SH-SY5Y (cell line): ENCODE data around the gene BCKDHA.

Experiments
- GATA2 ChIP-seq: IDR thresholded peaks from 2 replicates; pipeline ENCODE4 v1.6.1; 2011; ENCODE audit warnings: mild to moderate bottlenecking, low read depth, low read length
- GATA3 ChIP-seq: IDR thresholded peaks from 2 replicates; pipeline ENCODE4 v1.6.1; 2011; ENCODE audit warnings: low read depth, mild to moderate bottlenecking, low read length, moderate library complexity

Gene BCKDHA

DNA sequence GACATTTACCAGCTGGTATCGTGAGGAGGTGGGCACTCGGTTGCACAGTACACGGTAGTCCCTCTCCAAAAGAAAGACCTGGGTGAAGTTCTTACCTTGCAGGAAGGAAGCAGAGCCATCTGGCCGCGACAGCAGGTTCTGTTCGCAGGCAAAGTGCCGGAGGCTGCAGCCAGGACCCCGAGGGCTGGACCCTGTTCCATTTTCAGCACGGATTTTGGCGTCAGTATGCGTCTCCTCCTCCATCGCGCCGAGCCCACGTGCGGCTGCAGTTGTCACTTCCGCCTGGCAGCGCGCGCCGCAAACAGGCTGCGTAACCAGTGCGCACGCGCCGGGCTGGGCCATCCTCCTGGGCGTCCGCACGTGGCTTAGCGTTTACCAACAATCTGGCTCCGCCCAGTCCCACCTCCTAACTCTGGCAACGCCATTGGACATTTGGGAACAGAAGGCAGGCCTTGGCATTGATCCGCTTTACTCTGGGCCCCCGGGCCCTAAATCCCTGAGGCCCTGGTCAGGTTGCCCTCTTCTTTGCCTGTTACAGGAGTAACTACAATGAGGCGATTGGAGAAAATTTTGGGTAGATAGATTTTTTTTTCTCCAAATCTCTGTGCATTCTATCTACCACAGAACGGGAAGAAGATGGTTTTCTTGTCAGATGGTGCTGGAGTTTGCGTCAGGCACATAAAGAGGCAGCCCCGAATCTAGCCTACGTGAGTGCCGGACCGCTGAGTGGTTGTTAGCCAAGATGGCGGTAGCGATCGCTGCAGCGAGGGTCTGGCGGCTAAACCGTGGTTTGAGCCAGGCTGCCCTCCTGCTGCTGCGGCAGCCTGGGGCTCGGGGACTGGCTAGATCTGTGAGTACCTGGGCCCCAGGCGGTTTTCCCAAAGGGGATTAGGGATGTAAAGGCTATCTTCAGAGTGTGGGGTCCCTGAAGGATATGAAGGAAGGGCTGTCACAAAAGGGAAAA, at the start of gene BCKDHA, which contains the start of gene EXOSC5:
TSS of gene BCKDHA (plus strand) at position 733 of the 964 bp plus-strand sequence. CDS start at position 743, 10 bp downstream.
TSS of gene EXOSC5 (minus strand) at position 274 of the 964 bp plus-strand sequence. CDS start at position 243, 31 bp downstream.
- no peak for TF ChIP-seq GATA3
- TF ChIP-seq GATA2, result no peak; the same call in 1 of the 2 replicates

DNA sequence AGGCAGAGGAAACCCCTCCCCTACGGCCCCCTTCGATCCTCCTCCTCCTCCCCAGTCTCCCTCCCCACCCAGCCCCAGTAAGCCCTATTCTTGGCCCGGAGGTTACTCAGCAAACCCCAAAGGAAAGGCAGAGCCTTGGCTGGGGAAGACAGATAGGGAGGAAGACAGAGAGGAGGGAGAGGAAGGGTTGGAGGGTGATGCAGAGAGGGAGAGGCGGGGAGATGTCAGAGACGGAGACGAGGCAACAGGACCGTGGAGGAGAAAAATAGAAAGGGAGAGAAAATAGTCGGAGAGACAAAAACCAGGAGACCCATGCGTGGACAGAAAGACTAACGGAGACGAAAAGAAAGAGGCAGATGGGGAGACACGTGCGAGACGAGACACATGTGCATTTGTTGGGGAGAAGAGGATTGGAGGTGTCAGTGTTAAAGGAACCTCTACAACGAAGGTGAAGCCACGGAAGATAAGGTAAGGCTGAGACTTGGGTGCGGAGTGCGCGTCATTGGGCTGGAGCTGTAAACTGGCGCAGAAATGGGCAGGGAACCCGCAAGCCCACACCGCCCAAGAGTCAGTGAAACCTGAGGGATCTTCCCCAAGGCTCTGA, 46.8 kb upstream of the BCKDHA start:
- TF ChIP-seq GATA3, result no peak
- no peak for TF ChIP-seq GATA2

DNA sequence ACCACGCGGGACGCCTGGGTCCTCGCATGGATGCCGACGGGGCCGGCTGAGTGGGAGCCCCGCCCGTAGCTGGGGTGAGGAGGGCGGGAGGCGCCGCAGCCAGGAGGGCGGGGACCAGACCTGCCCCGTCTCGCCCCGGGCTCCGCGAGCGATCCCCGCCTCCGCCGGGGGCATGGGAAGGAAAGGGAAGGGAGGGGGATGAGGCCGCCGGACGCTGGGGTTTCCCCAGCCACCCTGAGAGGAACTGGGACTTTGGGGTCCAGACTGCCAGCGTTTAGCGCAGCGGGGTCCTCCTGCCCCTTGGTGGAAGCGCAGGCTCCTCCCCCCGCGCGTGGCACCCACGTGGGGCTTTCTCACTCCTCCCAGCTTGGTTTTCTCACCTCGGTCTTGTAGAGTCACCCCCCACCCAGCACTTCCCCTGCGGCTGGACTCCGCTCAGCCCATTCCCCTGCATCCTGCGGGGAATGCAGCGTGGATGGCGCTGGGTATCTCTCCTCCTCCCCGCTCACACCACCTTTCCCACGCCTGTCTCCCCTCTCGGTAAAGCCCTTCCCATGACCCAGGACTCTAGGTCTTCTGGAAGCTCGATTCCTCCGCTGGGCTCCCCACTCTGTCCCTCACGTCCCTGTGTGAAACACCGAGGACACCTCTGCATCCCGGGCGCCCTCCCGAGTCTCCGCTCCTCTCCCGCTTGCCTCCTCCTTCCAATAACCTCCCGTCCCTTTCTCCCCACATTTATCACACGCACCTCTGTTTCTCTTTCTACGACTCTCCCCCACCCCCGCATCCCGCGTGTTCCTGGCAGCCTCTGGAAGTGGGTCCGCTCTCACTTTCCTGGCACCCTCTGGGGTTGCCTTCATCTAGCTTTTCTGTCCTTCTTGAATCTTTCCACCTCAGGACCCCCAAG, 46.0 kb upstream of the BCKDHA start:
- TF ChIP-seq GATA3 (no peak), GATA2 (no peak)

DNA sequence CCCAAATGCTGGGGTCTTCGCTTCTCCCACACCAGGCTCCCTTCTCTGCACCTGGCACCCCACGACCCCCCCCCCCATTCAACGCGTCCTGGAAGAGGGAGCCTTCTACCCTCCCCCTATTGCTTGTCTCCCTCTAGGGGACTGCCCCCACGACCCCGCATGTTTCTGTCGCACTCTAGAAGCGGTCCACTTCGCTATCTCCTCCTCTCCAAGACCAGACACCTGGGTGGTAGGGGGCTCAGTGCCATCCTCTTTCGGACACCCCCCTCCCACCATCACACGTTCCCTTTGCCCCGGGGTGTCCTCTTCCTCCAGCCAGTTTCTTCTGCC, 45.4 kb upstream of the BCKDHA start:
- no peak for TF ChIP-seq GATA3
- no peak for TF ChIP-seq GATA2

DNA sequence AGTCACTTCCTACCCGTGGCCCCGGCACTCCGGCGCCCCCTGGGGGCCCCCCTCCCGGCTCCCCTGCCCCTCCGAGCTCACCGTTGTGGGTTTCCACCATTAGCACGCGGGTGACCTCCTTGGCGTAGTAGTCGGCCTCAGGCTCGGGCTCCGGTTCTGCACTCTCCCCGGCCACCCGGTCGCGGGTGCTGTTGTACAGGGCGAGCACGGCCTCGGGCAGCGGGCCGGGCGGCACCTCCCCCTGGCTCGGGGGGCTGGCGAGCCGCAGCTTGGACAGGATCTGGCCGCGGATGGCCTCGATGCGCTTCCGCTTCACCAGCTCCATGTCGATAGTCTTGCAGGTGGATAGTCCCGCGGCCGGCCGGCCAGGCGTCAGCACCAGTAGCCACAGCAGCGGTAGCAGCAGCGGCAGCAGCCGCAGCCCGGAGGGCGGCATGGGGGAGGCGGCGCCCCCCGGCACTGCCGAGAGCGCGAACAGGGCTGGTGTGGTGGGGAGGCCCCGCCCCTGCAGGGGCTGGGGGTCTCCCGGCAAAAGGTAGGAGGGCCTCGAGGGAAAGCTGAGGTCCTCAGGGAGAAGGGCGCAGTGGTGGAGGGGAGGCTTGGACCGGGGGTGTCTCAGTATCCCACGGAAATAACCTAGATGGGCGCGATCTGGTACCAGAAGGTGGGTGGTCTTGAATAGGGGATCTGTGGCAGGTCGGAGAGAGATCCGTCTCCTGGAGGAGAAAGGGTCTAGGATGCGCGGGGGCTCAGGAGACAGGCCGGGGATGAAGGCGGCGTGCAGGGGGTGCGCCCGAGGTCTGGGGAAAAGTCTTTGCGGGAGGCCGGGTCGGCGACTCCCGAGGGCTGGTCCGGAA, 44.8 kb upstream of the BCKDHA start:
- TF ChIP-seq GATA3 (no peak), GATA2 (no peak)

DNA sequence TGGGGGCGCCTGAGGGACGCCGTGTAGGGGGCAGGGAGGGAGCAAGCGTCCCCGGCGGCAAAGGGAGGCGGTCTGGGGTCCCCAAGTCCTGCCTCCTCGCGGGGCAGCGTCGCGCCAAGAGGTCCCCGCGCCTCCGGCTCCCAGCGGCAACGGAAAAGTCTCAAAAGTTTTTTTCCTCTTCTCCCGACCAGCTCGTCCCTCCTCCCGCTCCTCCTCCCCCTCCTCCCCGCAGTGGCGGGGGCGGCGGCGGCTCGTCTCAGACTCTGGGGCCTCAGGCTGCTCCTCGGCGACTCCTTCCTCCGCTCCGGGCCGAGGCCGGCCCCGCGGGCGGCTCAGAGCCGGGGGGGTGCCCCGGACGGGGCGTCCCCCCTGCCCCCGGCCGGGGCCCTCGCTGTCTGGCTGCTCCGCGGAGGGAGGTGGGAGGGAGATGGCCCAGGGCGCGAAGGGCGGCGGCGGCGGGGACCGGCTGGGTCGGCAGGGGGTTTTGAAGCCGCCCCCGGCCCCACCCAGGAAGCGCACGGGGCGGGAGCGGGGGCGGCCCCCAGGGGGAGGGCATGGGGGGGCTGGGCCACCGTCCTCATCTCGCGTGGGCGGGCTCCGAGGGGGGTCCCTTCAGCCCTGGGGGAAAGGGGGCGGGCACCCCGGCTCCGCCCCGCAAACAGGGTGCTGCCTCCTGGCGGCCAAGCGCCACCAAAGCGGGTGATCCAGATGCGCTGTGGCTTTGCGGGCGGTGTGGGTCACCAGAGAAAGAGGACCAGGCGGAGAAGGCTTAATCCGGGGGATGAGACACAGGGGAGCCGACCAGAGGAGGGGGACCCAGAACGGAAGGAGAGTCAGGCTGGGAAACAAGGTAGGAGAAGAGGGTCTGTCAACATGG, 43.9 kb upstream of the BCKDHA start, which contains the start of gene TGFB1:
TSS of gene TGFB1 (minus strand) at position 457 of the 877 bp plus-strand sequence. CDS start 878 bp downstream, outside the sequence.
- TF ChIP-seq GATA3, result no peak
- TF ChIP-seq GATA2, result no peak

DNA sequence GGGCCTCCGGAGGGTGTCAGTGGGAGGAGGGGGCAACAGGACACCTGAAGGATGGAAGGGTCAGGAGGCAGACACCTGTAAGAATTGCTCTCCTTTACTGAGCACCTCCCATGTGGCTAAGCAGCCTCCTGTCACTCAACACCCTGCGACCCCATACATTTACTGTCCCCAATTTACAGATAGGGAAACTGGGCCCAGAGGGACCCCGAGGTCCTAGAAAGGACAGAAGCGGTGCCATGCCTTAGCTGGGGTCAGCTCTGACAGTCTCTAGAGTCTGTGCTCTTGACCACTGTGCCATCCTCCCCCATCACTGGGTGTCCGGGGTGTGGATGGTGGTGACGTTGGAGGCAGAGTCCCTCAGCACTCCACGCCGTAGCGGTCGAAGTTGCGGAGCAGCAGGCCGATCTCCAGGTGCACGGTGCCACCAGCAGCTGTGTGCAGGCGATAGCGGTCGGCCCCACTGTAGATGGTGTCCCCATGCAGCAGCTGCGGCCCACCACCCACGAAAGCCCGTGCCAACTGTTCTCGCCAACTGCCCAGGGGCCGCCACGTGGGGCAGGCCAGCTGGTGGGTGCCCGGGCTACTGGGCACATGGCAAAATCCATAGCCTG, 43.2 kb upstream of the BCKDHA start:
- TF ChIP-seq GATA2, result no peak
- TF ChIP-seq GATA3, result no peak

DNA sequence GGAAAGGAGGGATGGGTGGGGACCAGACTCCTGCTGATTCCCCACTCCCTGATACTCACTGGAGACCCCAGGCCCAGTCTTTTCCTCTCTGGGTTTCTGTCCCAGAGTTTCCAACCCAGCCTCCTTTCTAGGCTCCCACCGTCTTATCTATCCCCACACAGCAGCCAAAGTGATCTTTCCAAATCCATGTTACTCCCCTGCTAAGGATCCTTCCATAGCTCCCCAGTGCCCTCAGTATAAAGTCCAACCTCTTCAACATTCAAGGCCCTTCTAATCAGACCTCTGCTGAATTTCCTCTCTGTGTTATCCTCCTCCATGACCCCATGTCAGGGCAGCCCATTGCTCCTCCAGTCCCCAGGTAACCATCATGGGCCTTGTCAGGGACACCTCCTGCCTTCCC, 42.6 kb upstream of the BCKDHA start:
- TF ChIP-seq GATA2 (no peak), GATA3 (no peak)

DNA sequence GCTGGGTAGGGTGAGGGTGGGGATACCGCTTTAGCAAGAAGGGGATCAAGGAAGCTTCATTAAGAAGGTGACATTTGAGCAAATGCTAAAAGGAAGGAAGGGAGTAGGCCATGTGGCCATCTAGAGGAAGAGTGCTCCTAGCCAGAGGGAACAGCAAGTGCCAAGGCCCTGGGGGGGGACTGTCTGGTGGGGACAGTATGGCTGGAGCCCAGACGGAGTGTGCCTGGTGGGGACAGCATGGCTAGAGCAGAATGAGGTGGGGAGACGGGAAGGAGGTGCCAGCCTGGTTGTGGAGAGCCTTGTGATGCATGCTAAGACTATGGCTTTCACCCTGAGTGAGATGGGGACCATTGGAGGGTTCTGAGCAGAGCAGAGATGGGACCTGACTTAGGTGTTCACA, 41.8 kb upstream of the BCKDHA start:
- TF ChIP-seq GATA2, result no peak
- no peak for TF ChIP-seq GATA3

DNA sequence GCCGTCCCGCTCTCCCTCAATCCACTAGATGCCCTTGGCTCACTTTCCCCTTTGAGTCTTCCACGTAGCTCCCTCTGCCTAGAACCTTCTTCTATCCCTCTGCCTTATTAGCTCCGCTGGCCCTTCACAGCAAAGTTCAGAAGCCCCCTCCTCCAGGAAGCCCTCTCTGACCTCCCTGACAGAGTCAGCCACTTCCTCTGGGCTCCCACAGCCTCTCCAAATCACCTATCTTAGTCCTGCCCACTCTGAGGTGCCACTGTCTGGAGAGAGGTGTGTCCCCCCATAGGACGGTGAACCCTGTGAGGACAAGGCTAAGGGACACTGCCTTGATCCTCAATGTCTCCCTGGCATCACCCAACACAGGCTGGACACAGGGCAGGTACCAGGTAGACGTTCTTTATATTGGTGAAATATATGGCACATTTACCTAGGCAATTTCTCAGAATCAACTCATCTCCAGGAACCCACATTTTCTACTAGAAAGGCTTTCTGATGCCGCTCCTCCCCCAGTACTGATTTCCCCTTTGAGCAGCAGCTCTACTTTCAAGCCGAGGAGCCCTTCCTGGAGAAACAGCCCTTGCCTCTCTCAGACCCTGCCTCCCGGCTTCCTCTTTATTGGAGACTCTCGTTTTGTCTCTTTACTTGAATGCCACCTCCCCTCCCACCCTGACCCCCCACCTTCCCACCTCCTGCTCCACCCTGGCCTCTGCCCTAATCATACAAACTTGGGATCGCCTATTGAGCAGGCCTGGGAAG, 40.5 kb upstream of the BCKDHA start:
- TF ChIP-seq GATA2 (no peak), GATA3 (no peak)

DNA sequence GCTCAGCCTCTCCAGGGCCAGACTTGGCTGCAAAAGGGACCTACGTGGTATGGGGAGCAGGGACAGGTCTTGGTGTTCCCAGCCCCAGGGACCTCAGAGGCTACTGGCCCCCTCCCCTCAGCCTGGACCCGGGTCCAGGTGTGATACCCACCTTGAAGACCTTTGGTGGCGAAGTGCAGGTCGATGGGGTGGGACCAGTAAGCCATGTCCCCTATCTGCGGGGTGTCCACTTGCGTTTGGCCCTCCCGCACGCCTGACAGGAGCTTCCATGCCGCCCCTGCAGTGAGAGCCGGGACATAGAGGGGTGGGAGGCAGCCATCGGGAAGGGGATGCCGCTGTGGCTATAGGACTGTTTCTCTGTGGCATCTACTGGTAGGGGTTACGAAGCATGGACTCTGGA, 39.9 kb upstream of the BCKDHA start:
- no peak for TF ChIP-seq GATA2
- no peak for TF ChIP-seq GATA3
